GM12878 (cell line): Measurements from ENCODE around the gene POLD1.

Source experiments
- BHLHE40 ChIP-seq, 2 experiments: fragments of 450-650 bp in 1 of 2; IDR thresholded peaks; 2 replicates each; pipeline ENCODE4 v1.6.1; 2011 to 2017; ENCODE audit warnings: low read depth in 2 of 2, borderline replicate concordance in 1 of 2, improper control_type of control experiment in 1 of 2, low read length in 1 of 2, mild to moderate bottlenecking in 1 of 2
- CEBPB ChIP-seq, 2 experiments: fragments of 150-350 bp in 1 of 2; IDR thresholded peaks; 2 replicates each; pipeline ENCODE4 v1.6.1; 2012 to 2014; ENCODE audit warnings: low read depth in 2 of 2, low read length in 2 of 2, borderline replicate concordance in 1 of 2, inconsistent platforms in 1 of 2
- CREB1 ChIP-seq: IDR thresholded peaks from 2 replicates; pipeline ENCODE4 v1.6.1; 2012; ENCODE audit warnings: low read depth, mild to moderate bottlenecking, inconsistent platforms
- NFYB ChIP-seq: IDR thresholded peaks from 2 replicates; pipeline ENCODE4 v1.6.1; 2011; ENCODE audit warnings: low read depth, mild to moderate bottlenecking, low read length, improper control_type of control experiment, moderate library complexity; ENCODE audit not compliant: insufficient read depth
- NR2C2 ChIP-seq: IDR thresholded peaks from 2 replicates; pipeline ENCODE4 v1.6.1; 2011; ENCODE audit warnings: borderline replicate concordance, low read depth; ENCODE audit not compliant: control insufficient read depth, insufficient read length
- POLR2AphosphoS5 ChIP-seq: IDR thresholded peaks from 2 replicates; pipeline ENCODE4 v1.6.1; 2011; ENCODE audit warnings: mild to moderate bottlenecking, low read length, inconsistent platforms
- RBBP5 ChIP-seq: fragments of 200-600 bp; sonication (generic); conservative IDR thresholded peaks from 2 replicates; pipeline ENCODE4 v1.6.1; 2016
- TF ChIP-seq, protein P1 (sequence below), 3 experiments: IDR thresholded peaks in 2 of 3; conservative IDR thresholded peaks in 1 of 3; 2 replicates each; pipeline ENCODE4 v1.5.1; 2011; ENCODE audit warnings: low read depth in 3 of 3, low read length in 3 of 3, mild to moderate bottlenecking in 3 of 3, control low read depth in 2 of 3, moderate library complexity in 2 of 3, inconsistent platforms in 1 of 3, mixed read lengths in 1 of 3; ENCODE audit not compliant: control insufficient read depth in 2 of 3, insufficient read depth in 1 of 3; ENCODE audit errors: extremely low read depth in 1 of 3

GRCh38 chr19:50380137-50380536 is 4.0 kb upstream of the POLD1 start:
- TF ChIP-seq CREB1 (no peak), BHLHE40 (IDR thresholded peaks at IDR 0.05; ENCODE audit: borderline replicate concordance in 1 of 2, low read depth in 2 of 2, low read length in 1 of 2) (no peak), NR2C2 (no peak), CEBPB (IDR thresholded peaks at IDR 0.05; ENCODE audit: borderline replicate concordance in 1 of 2, low read depth in 2 of 2, low read length in 2 of 2) (no peak), RBBP5 (no peak), NFYB (no peak), POLR2AphosphoS5 (no peak; the same call in 1 of the 2 replicates)
- TF ChIP-seq, protein P1, sequence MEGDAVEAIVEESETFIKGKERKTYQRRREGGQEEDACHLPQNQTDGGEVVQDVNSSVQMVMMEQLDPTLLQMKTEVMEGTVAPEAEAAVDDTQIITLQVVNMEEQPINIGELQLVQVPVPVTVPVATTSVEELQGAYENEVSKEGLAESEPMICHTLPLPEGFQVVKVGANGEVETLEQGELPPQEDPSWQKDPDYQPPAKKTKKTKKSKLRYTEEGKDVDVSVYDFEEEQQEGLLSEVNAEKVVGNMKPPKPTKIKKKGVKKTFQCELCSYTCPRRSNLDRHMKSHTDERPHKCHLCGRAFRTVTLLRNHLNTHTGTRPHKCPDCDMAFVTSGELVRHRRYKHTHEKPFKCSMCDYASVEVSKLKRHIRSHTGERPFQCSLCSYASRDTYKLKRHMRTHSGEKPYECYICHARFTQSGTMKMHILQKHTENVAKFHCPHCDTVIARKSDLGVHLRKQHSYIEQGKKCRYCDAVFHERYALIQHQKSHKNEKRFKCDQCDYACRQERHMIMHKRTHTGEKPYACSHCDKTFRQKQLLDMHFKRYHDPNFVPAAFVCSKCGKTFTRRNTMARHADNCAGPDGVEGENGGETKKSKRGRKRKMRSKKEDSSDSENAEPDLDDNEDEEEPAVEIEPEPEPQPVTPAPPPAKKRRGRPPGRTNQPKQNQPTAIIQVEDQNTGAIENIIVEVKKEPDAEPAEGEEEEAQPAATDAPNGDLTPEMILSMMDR (IDR thresholded peaks at IDR 0.05 in 2 of 3, conservative IDR thresholded peaks at IDR 0.05 in 1 of 3; ENCODE audit: control insufficient read depth in 2 of 3, extremely low read depth in 1 of 3, insufficient read depth in 1 of 3, low read depth in 3 of 3, low read length in 3 of 3): no peak
